ENCODE measurements around the gene KMT2E.

DNA sequence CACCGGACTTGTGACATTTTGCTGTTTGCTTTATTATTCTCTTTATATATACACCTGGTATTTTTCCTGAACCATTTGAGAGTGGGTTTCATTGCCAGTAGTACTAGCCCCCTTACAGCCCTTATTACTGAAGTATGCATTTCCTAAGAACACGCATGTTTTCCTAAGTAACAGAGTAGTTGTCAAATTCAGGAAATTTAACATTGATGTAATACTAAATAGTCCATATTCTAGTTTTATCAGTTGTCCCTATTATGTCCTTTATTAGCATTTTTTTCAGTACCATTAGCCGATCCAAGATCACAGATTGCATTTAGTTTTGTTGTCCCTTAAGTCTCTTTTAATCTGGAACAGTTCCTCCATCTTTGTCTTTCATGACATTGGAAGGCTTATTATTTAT, 8.0 kb downstream of the KMT2E start:
- TF ChIP-seq POLR2A (IDR thresholded peaks at IDR 0.05) (no peak), CTCF (IDR thresholded peaks at IDR 0.05) (no peak)

All from prostate gland (tissue), 2 donors.